ENCODE results near the gene RSPO1.
A peak's percentile ranks its signal among the peaks of the same experiment; 100 is the strongest.
"Not testable (repeated sequence)": the region's sequence is repeated elsewhere in the genome, so short reads cannot be mapped to it uniquely, and the experiment has no call there.

The RSPO1 gene

GRCh38 chr1:37634244-37634991, at the start of gene RSPO1:
Gene RSPO1 (minus strand): TSS chr1:37634892. CDS start chr1:37629661, 5,231 bp downstream.
- no peak for DNase-seq

GRCh38 chr1:37684182-37684581, 49.5 kb upstream of the RSPO1 start:
- not testable (repeated sequence) for DNase-seq

- peak in 46 of 56 donors; percentile 4 to 90 (median 42) for DNase-seq
Measured at GRCh38 chr1:37682334-37682987, 47.8 kb upstream of the RSPO1 start.

- DNase-seq: no peak
Measured at GRCh38 chr1:37680933-37681332, 46.2 kb upstream of the RSPO1 start.

- no peak for DNase-seq
Measured at GRCh38 chr1:37677808-37678207, 43.1 kb upstream of the RSPO1 start.

- no peak for DNase-seq
Measured at GRCh38 chr1:37677143-37677439, 42.4 kb upstream of the RSPO1 start.

- DNase-seq: peak in 4 of 56 donors; percentile 3 to 25 (median 14)
Measured at GRCh38 chr1:37676281-37677142, 41.8 kb upstream of the RSPO1 start.

- DNase-seq: no peak
Measured at GRCh38 chr1:37673920-37674319, 39.2 kb upstream of the RSPO1 start.

GRCh38 chr1:37672136-37672870, 37.6 kb upstream of the RSPO1 start:
- DNase-seq: no peak

GRCh38 chr1:37671261-37671660, 36.6 kb upstream of the RSPO1 start:
- DNase-seq: no peak

GRCh38 chr1:37670133-37670532, 35.4 kb upstream of the RSPO1 start:
- DNase-seq: no peak

GRCh38 chr1:37667023-37667671, 32.5 kb upstream of the RSPO1 start:
- DNase-seq: no peak

- DNase-seq: no peak
Measured at GRCh38 chr1:37666241-37666867, 31.7 kb upstream of the RSPO1 start.

GRCh38 chr1:37663426-37664000, 28.8 kb upstream of the RSPO1 start:
- DNase-seq: no peak

- DNase-seq: no peak
Measured at GRCh38 chr1:37662031-37662755, 27.5 kb upstream of the RSPO1 start.

- no peak for DNase-seq
Measured at GRCh38 chr1:37661401-37661800, 26.7 kb upstream of the RSPO1 start.

- DNase-seq: no peak
Measured at GRCh38 chr1:37660664-37661063, 26.0 kb upstream of the RSPO1 start.

GRCh38 chr1:37658486-37658885, 23.8 kb upstream of the RSPO1 start:
- DNase-seq: no peak

Measured in amygdala (tissue), 56 donors.